ENCODE data around the gene GOLGA8B. TPM values are rescaled to one million over a fixed set of nuclear protein-coding genes. Genes with fewer than 3 reads are reported as not detected.
"Not testable (repeated sequence)": the region's sequence is repeated elsewhere in the genome, so short reads cannot be mapped to it uniquely, and the experiment has no call there.

The GOLGA8B gene
- total RNA-seq, 1 donor = 33.7 TPM

DNA sequence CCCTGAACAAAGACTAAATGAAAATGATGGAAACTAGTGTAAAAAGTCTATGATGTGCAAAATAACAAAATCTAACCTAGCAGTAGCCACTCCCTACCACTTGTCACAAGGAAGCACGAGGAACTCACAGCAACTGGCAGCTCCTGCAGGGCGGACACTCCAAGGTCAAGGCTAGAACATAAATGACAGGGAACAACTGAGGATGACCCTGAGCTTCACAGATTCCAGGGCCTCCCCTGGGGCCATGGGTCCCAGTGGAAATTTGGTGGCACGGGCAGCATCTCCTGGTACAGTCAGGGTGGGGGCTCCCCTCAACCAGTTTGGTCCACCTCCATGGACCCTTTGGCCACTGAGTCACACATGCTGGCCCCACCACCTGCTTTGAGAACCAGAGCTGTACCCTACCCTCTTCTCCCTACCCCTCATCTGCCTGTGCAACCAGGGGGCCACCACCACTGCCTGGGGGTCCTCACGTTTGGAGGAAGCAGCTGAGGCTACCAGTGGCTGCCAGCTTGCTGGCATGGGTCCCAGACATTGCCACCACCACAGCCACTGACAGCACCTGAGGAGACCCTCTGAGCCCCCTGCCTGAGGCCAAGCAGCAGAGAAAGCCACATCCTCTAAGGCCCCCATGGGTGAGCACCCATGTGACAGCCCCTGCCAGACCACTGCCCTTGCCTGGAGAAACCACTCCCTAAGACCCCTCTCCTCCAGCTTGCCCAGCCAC lies 13.6 kb downstream of the GOLGA8B start:
- not testable (repeated sequence) for DNase-seq (ENCODE audit: low read depth); H3K4me3 ChIP-seq (ENCODE audit: low read depth, low read length)

DNA sequence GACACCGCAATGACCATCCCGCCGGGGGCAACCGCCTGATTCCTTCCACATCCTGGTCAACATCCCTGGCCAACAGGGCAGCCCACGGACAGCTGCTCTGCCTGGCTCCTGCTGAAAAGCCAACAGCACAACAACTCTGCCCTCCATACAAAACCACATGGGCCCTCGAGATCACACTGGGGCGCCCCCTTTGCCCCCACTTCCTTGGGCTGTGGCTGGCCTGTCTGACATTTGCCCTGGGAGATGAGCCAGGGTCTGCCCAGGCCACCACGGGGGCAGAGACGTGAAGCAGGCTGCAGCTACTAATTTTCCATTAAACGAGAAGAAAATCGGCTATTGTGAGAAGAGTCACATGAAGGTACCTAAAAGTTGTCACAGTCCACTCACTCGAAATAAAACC lies 16.3 kb downstream of the GOLGA8B start:
- H3K4me3 ChIP-seq (ENCODE audit: low read depth, low read length); DNase-seq (ENCODE audit: low read depth): not testable (repeated sequence)

DNA sequence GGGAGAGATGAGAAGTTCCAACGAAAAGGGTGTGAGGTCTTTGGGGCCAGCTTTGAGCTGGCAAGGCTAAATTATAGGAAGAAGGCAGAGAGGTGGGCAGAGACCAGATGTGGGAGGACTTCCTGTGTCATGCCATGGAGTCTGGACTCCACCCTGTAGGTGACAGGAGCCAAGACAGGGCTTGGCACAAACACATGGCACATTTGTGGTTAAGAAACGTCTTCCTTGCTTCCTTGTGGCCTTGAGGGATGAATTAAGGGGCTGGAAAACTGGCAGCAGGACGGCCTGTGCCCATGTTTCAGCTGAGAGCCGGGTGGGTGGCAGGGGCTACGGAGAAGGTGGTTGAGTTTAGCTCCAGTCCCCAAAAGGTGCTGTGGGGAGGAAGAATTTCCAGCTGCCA lies 18.7 kb downstream of the GOLGA8B start:
- H3K4me3 ChIP-seq (ENCODE audit: low read depth, low read length); DNase-seq (ENCODE audit: low read depth): not testable (repeated sequence)

DNA sequence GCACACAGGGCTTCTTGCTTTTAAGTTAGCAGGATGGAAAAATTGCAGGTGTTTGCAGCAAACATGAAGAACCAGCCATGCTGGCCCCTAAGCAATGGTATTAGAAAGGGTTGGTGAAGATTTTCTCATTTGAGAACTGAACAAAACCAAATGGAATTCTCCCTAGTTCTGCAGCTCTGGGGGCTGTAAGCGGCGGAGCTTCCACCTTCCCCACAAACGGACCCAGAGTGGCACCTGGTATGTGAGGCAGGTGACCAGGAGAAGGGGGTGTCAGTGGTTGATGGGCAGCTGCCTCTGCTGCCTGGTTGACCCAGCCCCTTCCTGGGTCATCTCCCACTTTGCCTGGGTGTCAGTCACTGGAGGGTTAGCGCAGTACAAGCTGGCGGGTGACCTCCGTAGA lies 22.6 kb downstream of the GOLGA8B start:
- not testable (repeated sequence) for DNase-seq (ENCODE audit: low read depth); H3K4me3 ChIP-seq (ENCODE audit: low read depth, low read length)

DNA sequence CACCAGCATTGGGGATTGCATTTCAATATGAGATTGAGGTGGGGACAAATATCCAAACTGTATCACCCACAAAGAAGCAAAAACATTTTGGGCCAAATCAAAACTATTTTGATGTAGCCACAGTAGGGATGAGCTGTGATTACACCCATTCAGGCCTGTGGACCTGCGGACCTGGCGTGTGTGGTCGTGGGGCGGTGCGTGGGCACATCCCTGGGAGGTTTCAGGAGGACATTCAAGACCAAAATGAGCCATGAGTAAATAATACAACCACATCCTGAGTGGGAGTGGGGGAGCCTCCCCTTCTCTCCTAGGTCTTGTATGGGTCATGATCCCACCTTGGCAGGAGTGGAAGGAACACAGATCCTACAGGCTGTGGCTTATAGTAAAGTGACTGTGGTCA lies 23.7 kb downstream of the GOLGA8B start:
- not testable (repeated sequence) for H3K4me3 ChIP-seq (ENCODE audit: low read depth, low read length); DNase-seq (ENCODE audit: low read depth)

DNA sequence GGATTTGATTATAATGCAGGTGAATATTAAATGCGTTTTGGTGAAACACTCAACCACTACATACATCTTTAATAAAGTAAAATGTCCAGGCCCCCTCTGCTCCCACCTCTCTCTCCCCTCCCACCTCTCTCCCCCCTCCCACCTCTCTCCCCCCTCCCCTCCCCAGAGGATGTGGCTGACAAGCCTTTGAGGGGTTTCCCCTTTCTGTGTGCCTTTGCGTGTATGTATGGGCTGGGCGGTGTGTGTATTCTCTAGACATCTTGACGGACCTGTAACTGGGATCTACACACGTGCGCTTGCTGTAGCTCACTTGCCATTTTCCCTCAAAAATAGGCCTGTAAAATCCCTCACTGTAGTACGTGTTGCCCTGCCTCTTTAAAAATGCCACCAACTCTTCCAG lies 28.3 kb downstream of the GOLGA8B start:
- not testable (repeated sequence) for H3K4me3 ChIP-seq (ENCODE audit: low read depth, low read length); DNase-seq (ENCODE audit: low read depth)

DNA sequence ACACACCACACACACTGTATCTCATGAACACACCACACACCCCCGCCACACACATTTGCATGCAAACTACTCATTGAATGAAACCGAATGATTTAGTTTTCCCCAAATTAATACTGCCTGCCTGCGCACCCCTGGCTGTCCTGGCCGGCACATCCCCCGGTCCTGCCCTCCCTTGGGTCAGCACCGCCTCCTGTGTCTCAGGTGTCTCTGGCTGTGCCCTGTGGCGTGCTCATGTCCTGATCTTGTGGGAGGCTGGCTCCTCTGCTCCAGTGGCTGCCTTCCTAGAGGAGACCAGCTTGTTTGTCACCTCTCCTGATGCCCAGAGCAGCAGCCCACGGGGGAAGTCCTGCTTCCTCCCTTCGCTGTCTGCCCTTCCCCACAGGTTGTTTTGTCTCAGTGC lies 28.7 kb downstream of the GOLGA8B start:
- DNase-seq (ENCODE audit: low read depth); H3K4me3 ChIP-seq (ENCODE audit: low read depth, low read length): not testable (repeated sequence)

DNA sequence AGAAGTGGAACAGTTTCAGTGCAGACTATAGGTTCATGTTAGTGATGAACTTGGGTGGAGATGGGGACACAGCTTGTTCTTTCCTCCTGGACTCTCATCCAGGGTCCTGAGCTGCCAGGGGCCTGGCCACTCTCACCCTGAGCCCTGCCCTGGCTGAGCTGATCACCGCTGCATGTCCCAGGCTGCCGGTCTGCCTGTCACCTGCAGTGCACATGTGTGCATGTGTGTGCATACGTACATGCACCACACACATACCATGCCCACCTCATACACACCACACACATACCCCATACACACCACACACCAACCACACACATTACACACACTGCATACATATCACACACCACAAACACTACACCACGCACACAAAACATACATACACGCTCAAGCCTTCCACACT lies 29.3 kb downstream of the GOLGA8B start:
- DNase-seq (ENCODE audit: low read depth); H3K4me3 ChIP-seq (ENCODE audit: low read depth, low read length): not testable (repeated sequence)

DNA sequence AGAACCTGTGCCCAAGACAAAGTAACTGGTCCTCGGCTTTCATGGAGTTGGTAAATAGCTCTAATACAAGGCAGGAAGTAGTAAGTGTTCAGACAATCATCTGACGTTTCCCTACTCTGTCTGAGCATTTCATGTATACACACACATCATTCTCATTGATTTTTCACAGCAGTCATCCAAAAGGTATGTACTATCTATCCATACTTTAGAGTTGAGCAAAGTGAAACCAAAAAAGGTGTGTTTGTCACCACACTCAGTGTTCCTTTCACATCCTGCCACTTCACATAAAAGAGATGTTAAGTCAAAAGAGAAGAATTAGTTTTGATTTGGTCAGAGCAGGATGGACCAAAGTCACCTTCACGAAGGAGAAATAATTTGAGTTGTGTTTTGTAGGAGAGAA lies 33.3 kb downstream of the GOLGA8B start:
- DNase-seq (ENCODE audit: low read depth); H3K4me3 ChIP-seq (ENCODE audit: low read depth, low read length): not testable (repeated sequence)

DNA sequence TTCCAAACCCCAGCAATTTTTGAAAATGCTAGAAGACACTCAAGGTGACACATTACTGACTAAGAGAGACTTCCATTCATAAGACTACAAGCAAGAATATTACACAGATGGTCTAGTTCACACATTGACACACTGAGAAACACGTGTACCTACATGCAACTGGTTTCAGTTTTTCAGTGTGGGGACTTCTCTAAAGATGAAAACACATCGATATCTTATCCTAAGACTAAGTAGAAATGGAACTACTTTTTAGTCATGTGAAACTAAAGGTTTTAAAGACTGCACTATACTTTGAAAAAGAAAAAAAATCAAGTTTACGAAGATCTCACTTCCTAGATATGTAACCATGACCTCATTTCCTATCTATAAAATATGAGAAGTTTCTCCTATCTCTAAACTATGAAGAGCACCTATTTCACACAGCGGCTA lies 34.1 kb downstream of the GOLGA8B start:
- not testable (repeated sequence) for H3K4me3 ChIP-seq (ENCODE audit: low read depth, low read length); DNase-seq (ENCODE audit: low read depth)

DNA sequence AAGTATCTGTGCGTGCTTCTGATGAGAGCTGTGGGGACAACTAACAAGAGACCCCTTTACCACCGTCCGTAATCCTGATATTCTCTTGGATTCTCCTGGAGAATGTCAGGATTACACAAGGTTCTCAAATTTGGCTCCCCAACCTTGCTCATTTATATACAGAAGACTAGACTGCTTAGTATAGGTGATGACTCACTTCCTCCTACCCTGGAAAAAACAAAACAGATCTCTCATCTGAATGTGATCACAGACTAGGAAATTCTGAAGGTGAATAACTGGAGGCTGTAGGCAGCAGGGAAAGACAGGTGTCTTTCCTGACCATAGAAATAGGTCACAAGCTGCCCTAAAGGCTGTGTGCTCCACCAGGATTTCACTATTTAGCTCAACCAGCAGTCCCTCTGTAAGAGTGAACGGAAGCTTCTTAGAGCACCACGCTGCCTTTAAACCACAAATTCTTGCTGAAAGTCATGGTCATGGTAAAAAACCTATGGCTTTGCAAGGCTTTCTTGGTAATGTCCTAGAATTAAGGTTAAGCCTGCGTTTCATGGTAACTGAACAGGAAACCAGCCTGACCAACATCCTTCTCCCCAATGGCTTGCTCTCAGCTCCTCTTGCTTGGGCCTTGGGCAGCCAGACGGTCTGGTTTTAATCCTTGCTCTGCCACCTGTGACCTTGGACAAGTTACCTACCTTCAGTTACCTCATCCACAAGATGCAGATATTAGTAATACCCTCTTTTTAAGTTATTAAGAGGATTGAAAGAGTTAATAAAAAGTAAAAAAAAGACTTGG lies 39.4 kb downstream of the GOLGA8B start:
- not testable (repeated sequence) for H3K4me3 ChIP-seq (ENCODE audit: low read depth, low read length); DNase-seq (ENCODE audit: low read depth)

DNA sequence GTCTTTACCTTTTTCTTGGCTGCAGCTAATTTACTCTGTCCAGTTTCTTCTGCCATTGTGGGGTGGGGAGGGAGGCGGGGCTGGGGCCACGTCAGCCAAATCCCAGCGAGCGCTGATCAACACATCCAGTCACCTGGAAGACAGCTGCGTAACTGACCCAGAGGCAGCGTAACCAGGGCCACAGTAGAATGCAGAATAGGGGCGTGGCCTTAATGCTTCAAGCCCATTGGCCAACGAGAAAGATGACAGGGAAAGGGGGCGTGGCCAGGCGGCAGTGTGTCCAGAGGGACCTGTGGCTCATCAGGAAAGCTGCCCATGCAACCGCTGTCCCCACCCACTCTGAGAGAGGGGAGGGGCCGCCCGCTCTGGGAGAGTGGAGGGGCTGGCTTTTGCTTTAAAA lies 47.6 kb downstream of the GOLGA8B start:
- H3K4me3 ChIP-seq (ENCODE audit: low read depth, low read length); DNase-seq (ENCODE audit: low read depth): not testable (repeated sequence)

Small RNA genes lying within 50 kb of the gene (small RNA-seq; reads per million reads assigned to genes)
- not detected for gene RF00425

Other genes with a start within 250 kb of the GOLGA8B start
- 12.5 and 12.6 TPM in 2 replicates for gene SLC12A6, start 245.9 kb downstream of the GOLGA8B start, total RNA-seq
- gene NOP10, start 240.5 kb downstream of the GOLGA8B start, total RNA-seq = 190 and 201 TPM in 2 replicates
- gene NUTM1, start 240.3 kb downstream of the GOLGA8B start, total RNA-seq = not detected in 2 replicates
- 11.0 and 19.9 TPM in 2 replicates for gene LPCAT4, start 216.5 kb downstream of the GOLGA8B start, total RNA-seq
- gene GOLGA8A, start 145.8 kb downstream of the GOLGA8B start, total RNA-seq = 11.2 and 18.0 TPM in 2 replicates
- gene GJD2, start 171.3 kb upstream of the GOLGA8B start, total RNA-seq = not detected in 2 replicates
- gene ACTC1, start 211.9 kb upstream of the GOLGA8B start, total RNA-seq = under 0.01 and 0.64 TPM in 2 replicates

All from fibroblast of villous mesenchyme (primary cell).